Hepatocyte (in vitro differentiated cells): ENCODE measurements around the gene TRPM2.

Experiments used
- CTCF ChIP-seq: fragments of 200-600 bp; sonication (generic); IDR thresholded peaks from 2 replicates; pipeline ENCODE4 v1.5.1; 2016; ENCODE audit warnings: antibody characterized with exemption, mild to moderate bottlenecking; ENCODE audit not compliant: poor library complexity
- EZH2phosphoT487 ChIP-seq: fragments of 200-600 bp; sonication (generic); IDR thresholded peaks from one replicate; pipeline ENCODE4 v1.6.1; 2018; ENCODE audit warnings: antibody characterized with exemption, mild to moderate bottlenecking, low read depth, moderate library complexity; ENCODE audit not compliant: unreplicated experiment, severe bottlenecking

GRCh38 chr21:44305691-44306090 lies 47.7 kb upstream of the TRPM2 start:
- TF ChIP-seq EZH2phosphoT487 (no peak), CTCF (no peak)
